GM12878 (cell line): ENCODE results near the gene TSSC4. TPM values are rescaled to one million over a fixed set of nuclear protein-coding genes. Genes with fewer than 3 reads are reported as not detected.

Experiments used
- ATAC-seq: fragments of 200-7000 bp; cut with Tn5 transposase; 3 replicates; pipeline ENCODE4 v1.9.1; 2020; ENCODE audit warnings: mild to moderate bottlenecking, moderate library complexity
- BruUV-seq: library from RNA; stranded (reverse); fragments of 400-500 nt; replicated peaks from 2 replicates; lab custom pipeline; 2021; lab: Mats Ljungman, UMichigan
- CTCF ChIA-PET: fragments of 300-600 bp; sonication (Branson Sonifier 250); formaldehyde crosslinking; extraction: SDS; loops from one replicate; lab custom pipeline; 2021; ENCODE audit warnings: inconsistent platforms; lab: Yijun Ruan, JAX
- POLR2A ChIA-PET: fragments of 350-600 bp; formaldehyde crosslinking; extraction: SDS; loops from one replicate; lab custom pipeline; 2021; ENCODE audit warnings: inconsistent platforms; lab: Charles Lee
- RAD21 ChIA-PET: fragments of 300-600 bp; sonication (Branson Sonifier 250); formaldehyde crosslinking; loops from one replicate; lab custom pipeline; 2023; ENCODE audit warnings: antibody characterized with exemption; ENCODE audit not compliant: unreplicated experiment; lab: Charles Lee
- SMC1A ChIA-PET: fragments of 300-600 bp; sonication (Branson Sonifier 250); formaldehyde crosslinking; loops from one replicate; lab custom pipeline; 2023; ENCODE audit not compliant: unreplicated experiment, uncharacterized antibody; lab: Charles Lee
- DNase-seq: peaks from one replicate; pipeline ENCODE4 v3.0.0-alpha.2; 2011; ENCODE audit warnings: low read depth, low spot score
- FAIRE-seq: peaks from 3 replicates; lab custom pipeline; 2011; peaks lifted over from hg19 to GRCh38; lab: Jason Lieb, UNC
- H2AFZ ChIP-seq: 2 replicates; pipeline ENCODE4 v1.6.0; 2011; ENCODE audit warnings: low read depth, low read length, control low read depth; ENCODE audit not compliant: control insufficient read depth
- H3K27ac ChIP-seq: 2 replicates; pipeline ENCODE4 v1.5.1; 2011; ENCODE audit warnings: control low read depth; ENCODE audit not compliant: control insufficient read depth, insufficient read depth
- H3K27me3 ChIP-seq, 2 experiments: replicated peaks in 1 of 2; 2 replicates each; pipeline versions ENCODE4 v1.6.0 to v1.6.1; 2011; ENCODE audit warnings: low read length in 1 of 2; ENCODE audit not compliant: control insufficient read depth in 2 of 2, insufficient read depth in 2 of 2
- H3K36me3 ChIP-seq, 2 experiments: 2 replicates each; pipeline ENCODE4 v1.5.1; 2011; ENCODE audit warnings: low read length in 1 of 2; ENCODE audit not compliant: control insufficient read depth in 2 of 2, insufficient read depth in 2 of 2
- H3K4me1 ChIP-seq: 2 replicates; pipeline ENCODE4 v1.6.1; 2011; ENCODE audit warnings: mild to moderate bottlenecking, low read length, moderate library complexity, mixed read lengths; ENCODE audit not compliant: control insufficient read depth, insufficient read depth
- H3K4me2 ChIP-seq: 2 replicates; pipeline ENCODE4 v1.6.0; 2011; ENCODE audit warnings: control low read depth; ENCODE audit not compliant: control insufficient read depth, insufficient read depth
- H3K4me3 ChIP-seq: fragments of 200-600 bp; sonication (generic); 2 replicates; pipeline ENCODE4 v1.5.1; 2016
- H3K79me2 ChIP-seq: 2 replicates; pipeline ENCODE4 v1.6.0; 2011; ENCODE audit warnings: low read length; ENCODE audit not compliant: control insufficient read depth, insufficient read depth
- H3K9ac ChIP-seq: 2 replicates; pipeline ENCODE4 v1.8.0; 2011; ENCODE audit warnings: low read length, control low read depth, mixed read lengths; ENCODE audit not compliant: control insufficient read depth, insufficient read depth
- H3K9me3 ChIP-seq: replicated peaks from 3 replicates; pipeline ENCODE4 v1.5.1; 2011; ENCODE audit warnings: mild to moderate bottlenecking, low read length; ENCODE audit not compliant: control insufficient read depth, insufficient read depth
- H4K20me1 ChIP-seq: 2 replicates; pipeline ENCODE4 v1.6.0; 2011; ENCODE audit not compliant: control insufficient read depth, insufficient read depth
- CHD1 ChIP-seq: IDR thresholded peaks from 2 replicates; pipeline ENCODE4 v1.6.1; 2012; ENCODE audit warnings: low read depth, low read length, improper control_type of control experiment
- CREM ChIP-seq: IDR thresholded peaks from 2 replicates; pipeline ENCODE4 v1.6.1; 2014; ENCODE audit warnings: antibody characterized with exemption, low read depth
- POLR2AphosphoS2 ChIP-seq: IDR thresholded peaks from 2 replicates; pipeline ENCODE4 v1.6.1; 2011; ENCODE audit warnings: low read depth, mild to moderate bottlenecking, low read length, improper control_type of control experiment, moderate library complexity
- TCF3 ChIP-seq: IDR thresholded peaks from 2 replicates; pipeline ENCODE4 v1.6.1; 2012; ENCODE audit warnings: low read depth, mild to moderate bottlenecking, low read length, borderline replicate concordance; ENCODE audit not compliant: insufficient read depth
- WGBS: methylation state at CpG from one replicate; pipeline ENCODE4 v1.1.6; 2016; ENCODE audit warnings: low lambda C conversion rate; ENCODE audit not compliant: insufficient replicate concordance, insufficient coverage; ENCODE audit errors: missing lambda C conversion rate; 5-methylcytosine and 5-hydroxymethylcytosine counted together
- in situ Hi-C: fragments of 300-500 bp; cut with MboI; formaldehyde crosslinking; loops from 9 replicates; pipeline ENCODE4 v1.14.3; 2018; ENCODE audit warnings: mixed read lengths
- intact Hi-C: fragments of 100-400 bp; cut with micrococcal nuclease; formaldehyde crosslinking; loops from one replicate; pipeline ENCODE4 v1.14.2; 2022; ENCODE audit not compliant: unreplicated experiment
- polyA plus RNA-seq, 11 experiments: library from polyadenylated mRNA; depleted of rRNA in 4 of 11; unstranded in 6 of 11; stranded (reverse) in 5 of 11; fragments of >200 nt; fragmentation: Nextera tagmentation in 4 of 11; fragmentation: Illumina TruSeq in 1 of 11; extraction: Ambion mirVana in 4 of 11; extraction: Trizol in 1 of 11; gene quantifications; 1 replicate in 1 of 11; 2 replicates in 10 of 11; pipeline versions ENCODE4 v1.2.1 to v1.2.3, GENCODE V29; 2011 to 2016; ENCODE audit warnings: inconsistent platforms in 2 of 11, missing spikeins in 2 of 11, low read depth in 1 of 11
- total RNA-seq, 4 experiments: library from RNA; depleted of rRNA in 3 of 4; stranded (reverse); fragments of >200 nt in 3 of 4; fragmentation: Illumina TruSeq in 1 of 4; extraction: Trizol in 1 of 4; gene quantifications; 2 replicates each; pipeline versions ENCODE4 v1.2.1 to v1.2.3, GENCODE V29; 2013 to 2021
- TF ChIP-seq, protein P1 (sequence below): fragments of 450-650 bp; conservative IDR thresholded peaks from 2 replicates; pipeline ENCODE4 v1.6.1; 2017; ENCODE audit warnings: mild to moderate bottlenecking, moderate library complexity
- TF ChIP-seq, protein P2 (sequence below): fragments of 150-350 bp; IDR thresholded peaks from 2 replicates; pipeline ENCODE4 v1.6.1; 2014; ENCODE audit warnings: mild to moderate bottlenecking, low read depth, low read length

TSSC4 gene
- total and polyA plus RNA-seq, 10 of the 15 experiments (the other 5 are each of a cell fraction or from before 2014, with no cell fraction given), result 0.69 to 70.1 (median 25.7) TPM

DNA sequence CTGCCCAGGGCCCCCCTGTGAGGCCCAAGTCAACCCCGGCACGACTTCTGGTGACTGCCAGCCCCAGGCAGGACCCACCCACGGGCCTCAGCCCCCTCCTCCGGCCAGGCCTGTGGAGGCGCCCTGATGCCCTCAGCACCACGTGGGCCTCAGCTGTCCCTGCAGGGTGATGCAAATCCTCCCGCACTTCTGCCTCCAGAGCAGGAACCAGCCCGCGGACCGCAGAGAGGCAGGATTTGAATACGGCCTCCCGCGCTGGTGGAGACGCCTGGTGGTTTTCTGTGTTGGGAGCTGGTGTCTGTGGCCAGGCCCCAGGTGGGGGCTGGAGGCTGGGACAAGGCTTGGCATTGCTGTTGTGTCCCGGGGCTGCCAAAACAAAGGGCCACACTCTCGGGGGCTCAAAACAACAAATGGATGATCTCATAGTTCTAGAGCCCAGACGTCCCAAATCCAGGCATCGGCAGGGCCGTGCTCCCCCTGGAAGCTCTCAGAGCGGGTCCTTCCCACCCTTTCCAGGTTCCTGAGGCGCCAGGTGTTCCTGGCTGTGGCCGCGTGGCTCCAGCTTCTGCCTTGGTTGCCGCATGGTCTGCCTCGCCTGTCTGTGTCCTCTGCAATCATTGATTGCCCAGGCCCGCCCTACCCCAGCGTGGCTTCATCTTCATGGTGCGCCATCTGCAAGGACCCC is 24.4 kb downstream of the TSSC4 start:
- no peaks in the 10 kb centered on the region; the same call in 2 of the 3 replicates for H3K9me3 ChIP-seq
- CTCF ChIA-PET, result interaction anchor here (1.8 to 9.5 kb wide), 3 partner anchors 106 to 122 kb away, joined by 10 to 271 read pairs (median 10); partner anchors contain the start of genes C11orf21 and TSPAN32
- POLR2A ChIA-PET, result no interaction called here
- RAD21 ChIA-PET, result interaction anchor here (1.0 kb wide), 1 partner anchor 108 kb away, joined by 4 read pairs; no protein-coding TSS in a partner anchor
- H3K36me3 ChIP-seq, result no peaks in the 10 kb centered on the region
- TF ChIP-seq POLR2AphosphoS2 (no peak), CREM (no peak), TCF3 (no peak), CHD1 (no peak)
- TF ChIP-seq, protein P1, sequence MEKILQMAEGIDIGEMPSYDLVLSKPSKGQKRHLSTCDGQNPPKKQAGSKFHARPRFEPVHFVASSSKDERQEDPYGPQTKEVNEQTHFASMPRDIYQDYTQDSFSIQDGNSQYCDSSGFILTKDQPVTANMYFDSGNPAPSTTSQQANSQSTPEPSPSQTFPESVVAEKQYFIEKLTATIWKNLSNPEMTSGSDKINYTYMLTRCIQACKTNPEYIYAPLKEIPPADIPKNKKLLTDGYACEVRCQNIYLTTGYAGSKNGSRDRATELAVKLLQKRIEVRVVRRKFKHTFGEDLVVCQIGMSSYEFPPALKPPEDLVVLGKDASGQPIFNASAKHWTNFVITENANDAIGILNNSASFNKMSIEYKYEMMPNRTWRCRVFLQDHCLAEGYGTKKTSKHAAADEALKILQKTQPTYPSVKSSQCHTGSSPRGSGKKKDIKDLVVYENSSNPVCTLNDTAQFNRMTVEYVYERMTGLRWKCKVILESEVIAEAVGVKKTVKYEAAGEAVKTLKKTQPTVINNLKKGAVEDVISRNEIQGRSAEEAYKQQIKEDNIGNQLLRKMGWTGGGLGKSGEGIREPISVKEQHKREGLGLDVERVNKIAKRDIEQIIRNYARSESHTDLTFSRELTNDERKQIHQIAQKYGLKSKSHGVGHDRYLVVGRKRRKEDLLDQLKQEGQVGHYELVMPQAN, result no peak
- TF ChIP-seq, protein P2, sequence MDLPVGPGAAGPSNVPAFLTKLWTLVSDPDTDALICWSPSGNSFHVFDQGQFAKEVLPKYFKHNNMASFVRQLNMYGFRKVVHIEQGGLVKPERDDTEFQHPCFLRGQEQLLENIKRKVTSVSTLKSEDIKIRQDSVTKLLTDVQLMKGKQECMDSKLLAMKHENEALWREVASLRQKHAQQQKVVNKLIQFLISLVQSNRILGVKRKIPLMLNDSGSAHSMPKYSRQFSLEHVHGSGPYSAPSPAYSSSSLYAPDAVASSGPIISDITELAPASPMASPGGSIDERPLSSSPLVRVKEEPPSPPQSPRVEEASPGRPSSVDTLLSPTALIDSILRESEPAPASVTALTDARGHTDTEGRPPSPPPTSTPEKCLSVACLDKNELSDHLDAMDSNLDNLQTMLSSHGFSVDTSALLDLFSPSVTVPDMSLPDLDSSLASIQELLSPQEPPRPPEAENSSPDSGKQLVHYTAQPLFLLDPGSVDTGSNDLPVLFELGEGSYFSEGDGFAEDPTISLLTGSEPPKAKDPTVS, result no peak
- TF ChIP-seq, all 136 proteins: peak for 0
- ATAC-seq, result no peak
- no peak overlapping the region for H3K4me2 ChIP-seq
- intact Hi-C loops (loop anchor here (10.0 kb wide), 1 partner anchor 60 kb away; no protein-coding TSS in a partner anchor), in situ Hi-C loops (loop anchor here (5.0 kb wide), 2 partner anchors 107 to 452 kb away; no protein-coding TSS in a partner anchor)
- H3K79me2 ChIP-seq, result no peaks in the 10 kb centered on the region
- H3K27ac ChIP-seq, result no peak overlapping the region
- no peaks in the 10 kb centered on the region for H3K4me1 ChIP-seq
- SMC1A ChIA-PET, result no interaction called here
- no peak for DNase-seq
- no peaks in the 10 kb centered on the region for H4K20me1 ChIP-seq
- H2AFZ ChIP-seq, result no peak overlapping the region
- no TSS peak for BruUV-seq
- H3K9ac ChIP-seq, result no peak overlapping the region
- no peak overlapping the region for H3K4me3 ChIP-seq
- 17% methylated on average over 27 of the region's 28 CpGs for WGBS
- no peak for FAIRE-seq
- H3K27me3 ChIP-seq, result no peaks in the 10 kb centered on the region
